Smooth muscle cell of the coronary artery (primary cell): Measurements from ENCODE around the gene STUM. TPM values are rescaled to one million over a fixed set of nuclear protein-coding genes. Genes with fewer than 3 reads are reported as not detected.

Experiments used
- total RNA-seq: library from RNA; depleted of rRNA; stranded (reverse); fragments of >200 nt; gene quantifications from 2 replicates; pipeline ENCODE4 v1.2.3, GENCODE V29; 2014; ENCODE audit warnings: low replicate concordance

Gene STUM, protein sequence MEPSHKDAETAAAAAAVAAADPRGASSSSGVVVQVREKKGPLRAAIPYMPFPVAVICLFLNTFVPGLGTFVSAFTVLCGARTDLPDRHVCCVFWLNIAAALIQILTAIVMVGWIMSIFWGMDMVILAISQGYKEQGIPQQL
- total RNA-seq: 0.23 TPM in 1 of 2 replicates, not detected in the other

DNA sequence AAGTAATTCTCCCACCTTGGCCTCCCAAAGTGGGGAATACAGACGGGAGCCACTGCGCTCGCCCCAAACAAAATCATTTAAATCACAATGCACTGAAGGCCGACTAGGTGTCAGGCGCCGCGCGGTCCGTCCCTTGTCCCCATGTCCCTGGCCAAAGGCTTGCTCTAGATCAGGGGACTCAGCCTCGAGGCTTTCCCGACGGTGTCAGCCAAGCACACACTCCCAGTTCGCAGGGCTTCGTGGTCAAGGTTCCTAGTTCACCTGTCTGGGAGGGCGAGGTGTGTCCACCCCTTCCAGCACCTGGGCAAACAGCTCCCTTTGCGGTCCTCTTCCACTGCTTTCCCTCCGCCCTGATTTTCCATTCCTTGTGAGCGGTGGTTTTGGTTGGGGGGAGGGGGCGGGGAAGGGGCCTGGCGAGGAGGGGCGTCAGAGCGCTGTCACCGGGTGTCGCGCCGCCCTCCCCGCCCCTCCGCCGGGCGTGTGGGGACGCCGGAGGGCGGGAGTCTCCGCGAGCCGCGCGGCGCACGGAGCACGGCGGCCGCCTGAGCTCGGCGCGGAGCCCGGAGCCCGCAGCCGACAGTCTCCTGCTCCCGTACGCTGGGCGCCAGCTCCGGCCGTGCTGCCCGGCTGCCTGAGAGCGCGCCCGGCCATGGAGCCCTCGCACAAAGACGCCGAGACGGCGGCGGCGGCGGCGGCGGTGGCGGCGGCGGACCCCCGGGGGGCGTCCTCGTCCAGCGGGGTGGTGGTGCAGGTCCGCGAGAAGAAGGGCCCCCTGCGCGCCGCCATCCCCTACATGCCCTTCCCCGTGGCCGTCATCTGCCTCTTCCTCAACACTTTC lies at the start of gene STUM:
STUM (plus strand) TSS at position 509 of the 838 bp plus-strand sequence; CDS start at position 650, 141 bp downstream.

Other genes with a start within 250 kb of the STUM start
- gene LIN9, start 239.6 kb upstream of the STUM start, total RNA-seq: 0.82 and 3.1 TPM in 2 replicates
- 75.8 and 95.9 TPM in 2 replicates for gene PARP1, start 140.7 kb upstream of the STUM start, total RNA-seq
- gene ITPKB, start 190.5 kb downstream of the STUM start, total RNA-seq: 2.8 and 5.3 TPM in 2 replicates